Esophagus squamous epithelium (tissue), 4 donors: Measurements from ENCODE around the gene CGB5.
"Not testable (repeated sequence)": the region's sequence is repeated elsewhere in the genome, so short reads cannot be mapped to it uniquely, and the experiment has no call there.

ENCODE experiments used
- CTCF ChIP-seq, 6 experiments: fragments of 450-650 bp in 4 of 6; fragments of 200-600 bp in 2 of 6; sonication (generic) in 2 of 6; IDR thresholded peaks; one replicate each; pipeline ENCODE4 v1.5.1; 2016 to 2019; ENCODE audit warnings: antibody characterized with exemption in 6 of 6, mild to moderate bottlenecking in 4 of 6, moderate library complexity in 4 of 6
- POLR2A ChIP-seq, 4 donors: fragments of 450-650 bp; IDR thresholded peaks; one replicate each; pipeline ENCODE4 v1.6.1; 2017; ENCODE audit warnings: antibody characterized with exemption in 4 of 4, mild to moderate bottlenecking in 4 of 4, moderate library complexity in 3 of 4

GRCh38 chr19:49030323-49030722 lies 13.3 kb upstream of the CGB5 start:
- TF ChIP-seq POLR2A, CTCF (IDR thresholded peaks at IDR 0.05): not testable (repeated sequence)
